ENCODE results near the gene ADAMTS14. TPM values are rescaled to one million over a fixed set of nuclear protein-coding genes. Genes with fewer than 3 reads are reported as not detected.

The ADAMTS14 gene
- total and polyA plus RNA-seq, 12 donors: under 0.01 to 1.2 (median 0.34) TPM; not detected in 3

DNA sequence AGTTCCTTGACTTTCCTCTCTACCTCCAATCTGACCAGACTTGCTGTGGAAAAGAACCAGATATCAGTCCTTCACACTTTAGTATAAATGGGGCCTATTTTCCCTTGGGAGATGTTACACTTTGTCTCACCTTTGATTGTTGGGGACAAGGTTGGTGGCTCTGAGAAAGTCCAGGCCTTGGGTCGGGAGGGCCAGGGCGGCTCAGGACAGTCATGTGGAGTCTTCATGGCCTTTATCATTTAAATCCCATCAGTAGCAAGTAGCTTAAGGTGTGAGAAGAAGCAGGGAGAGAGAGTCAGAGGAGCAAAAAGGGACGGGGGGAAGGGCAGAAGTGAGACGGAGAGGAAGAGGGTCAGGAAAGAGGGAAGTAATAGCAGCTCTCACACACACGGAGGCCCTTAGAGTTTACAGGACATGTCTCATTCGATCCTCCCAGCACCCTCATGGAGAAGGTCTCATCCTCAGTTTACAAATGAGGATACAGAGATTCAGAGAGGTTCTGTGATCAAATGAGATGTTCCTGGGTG, 72.4 kb downstream of the ADAMTS14 start:
- no peak for DNase-seq
- no peak overlapping the region for H3K4me3 ChIP-seq
- H3K27ac ChIP-seq: no peak overlapping the region
- no peak for TF ChIP-seq POLR2A (IDR thresholded peaks at IDR 0.05)
- TF ChIP-seq, protein P1, sequence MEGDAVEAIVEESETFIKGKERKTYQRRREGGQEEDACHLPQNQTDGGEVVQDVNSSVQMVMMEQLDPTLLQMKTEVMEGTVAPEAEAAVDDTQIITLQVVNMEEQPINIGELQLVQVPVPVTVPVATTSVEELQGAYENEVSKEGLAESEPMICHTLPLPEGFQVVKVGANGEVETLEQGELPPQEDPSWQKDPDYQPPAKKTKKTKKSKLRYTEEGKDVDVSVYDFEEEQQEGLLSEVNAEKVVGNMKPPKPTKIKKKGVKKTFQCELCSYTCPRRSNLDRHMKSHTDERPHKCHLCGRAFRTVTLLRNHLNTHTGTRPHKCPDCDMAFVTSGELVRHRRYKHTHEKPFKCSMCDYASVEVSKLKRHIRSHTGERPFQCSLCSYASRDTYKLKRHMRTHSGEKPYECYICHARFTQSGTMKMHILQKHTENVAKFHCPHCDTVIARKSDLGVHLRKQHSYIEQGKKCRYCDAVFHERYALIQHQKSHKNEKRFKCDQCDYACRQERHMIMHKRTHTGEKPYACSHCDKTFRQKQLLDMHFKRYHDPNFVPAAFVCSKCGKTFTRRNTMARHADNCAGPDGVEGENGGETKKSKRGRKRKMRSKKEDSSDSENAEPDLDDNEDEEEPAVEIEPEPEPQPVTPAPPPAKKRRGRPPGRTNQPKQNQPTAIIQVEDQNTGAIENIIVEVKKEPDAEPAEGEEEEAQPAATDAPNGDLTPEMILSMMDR (IDR thresholded peaks at IDR 0.05): no peak
- no peaks in the 10 kb centered on the region for H3K9me3 ChIP-seq (replicated peaks in 1 of 3)
- peaks cover 3 to 6% of the 10 kb centered on the region in 2 donors for H3K4me1 ChIP-seq (replicated peaks in 1 of 2)
- intact Hi-C loops (cut with DNase I): no loop called here
- H3K36me3 ChIP-seq (replicated peaks in 1 of 2): no peaks in the 10 kb centered on the region
- WGBS, 4 donors: 66 to 81% (median 70%) methylated on average over 6 of the region's 6 CpGs
- no peaks in the 10 kb centered on the region for H3K27me3 ChIP-seq

GRCh38 chr10:70745555-70745954, 73.2 kb downstream of the ADAMTS14 start:
- H3K36me3 ChIP-seq (replicated peaks in 1 of 2): no peaks in the 10 kb centered on the region
- H3K4me1 ChIP-seq (replicated peaks in 1 of 2): peaks cover 3 to 6% of the 10 kb centered on the region in 2 donors
- no peak for DNase-seq
- TF ChIP-seq POLR2A (IDR thresholded peaks at IDR 0.05): no peak
- TF ChIP-seq, protein P1 (IDR thresholded peaks at IDR 0.05): no peak
- intact Hi-C loops (cut with DNase I): no loop called here
- no peak overlapping the region for H3K4me3 ChIP-seq
- no peaks in the 10 kb centered on the region for H3K27me3 ChIP-seq
- WGBS, 4 donors: 66 to 95% (median 93%) methylated on average over 2 of the region's 2 CpGs
- H3K9me3 ChIP-seq (replicated peaks in 1 of 3): no peaks in the 10 kb centered on the region
- no peak overlapping the region for H3K27ac ChIP-seq

DNA sequence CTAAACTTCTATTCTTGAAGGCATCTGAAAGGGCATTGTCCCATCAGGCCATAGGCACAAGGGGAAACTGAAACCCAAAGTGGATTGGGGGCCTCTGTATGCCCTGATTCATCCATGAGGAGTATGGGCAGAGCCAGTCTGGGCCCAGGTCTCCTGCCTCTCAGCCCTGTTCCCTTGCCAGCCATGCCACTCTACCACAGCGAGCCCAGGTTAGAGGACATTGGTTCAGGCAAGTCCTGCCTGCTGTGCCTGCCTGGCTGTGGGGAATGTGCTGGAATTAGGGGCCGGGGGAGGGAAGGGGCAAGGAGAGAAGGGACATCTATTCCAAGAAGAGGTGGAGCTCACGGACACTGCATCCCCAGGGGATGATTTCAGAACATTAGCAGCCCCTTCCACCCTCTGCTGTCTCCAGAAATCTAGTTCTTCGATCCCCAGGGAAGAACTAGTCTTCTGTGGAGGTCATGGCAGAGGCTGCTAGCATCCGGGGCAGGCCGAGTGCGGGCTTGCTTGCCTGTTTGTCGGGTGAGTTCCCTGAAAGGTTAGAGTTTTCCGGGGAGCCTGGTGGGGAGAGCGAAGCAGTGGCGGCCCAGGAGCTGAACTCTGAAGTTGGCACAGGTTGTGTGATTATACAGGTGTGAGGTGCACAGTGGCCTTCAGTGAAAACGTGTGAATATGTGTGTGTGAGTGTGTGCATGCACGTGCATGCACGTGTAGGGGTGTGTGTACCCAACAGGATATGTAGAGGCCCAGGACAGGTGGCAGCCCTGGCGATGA, 75.1 kb downstream of the ADAMTS14 start:
- WGBS, 4 donors: 69 to 87% (median 77%) methylated on average over 14 to 15 of the region's 15 CpGs
- Histone ChIP-seq H3K9me3 (replicated peaks in 1 of 3) (no peaks in the 10 kb centered on the region), H3K4me3 (no peak overlapping the region), H3K27me3 (no peaks in the 10 kb centered on the region), H3K27ac (no peak overlapping the region), H3K36me3 (replicated peaks in 1 of 2) (no peaks in the 10 kb centered on the region), H3K4me1 (replicated peaks in 1 of 2) (peaks cover 3 to 6% of the 10 kb centered on the region in 2 donors)
- intact Hi-C loops (cut with DNase I): no loop called here
- no peak for TF ChIP-seq POLR2A (IDR thresholded peaks at IDR 0.05)
- TF ChIP-seq, protein P1 (IDR thresholded peaks at IDR 0.05): no peak
- DNase-seq: no peak

GRCh38 chr10:70748305-70748704, 76.0 kb downstream of the ADAMTS14 start:
- H3K27ac ChIP-seq: no peak overlapping the region
- intact Hi-C loops (cut with DNase I): no loop called here
- H3K27me3 ChIP-seq: no peaks in the 10 kb centered on the region
- no peaks in the 10 kb centered on the region for H3K36me3 ChIP-seq (replicated peaks in 1 of 2)
- no peak for TF ChIP-seq POLR2A (IDR thresholded peaks at IDR 0.05)
- TF ChIP-seq, protein P1 (IDR thresholded peaks at IDR 0.05): no peak
- peaks cover 0 to 1% of the 10 kb centered on the region in 2 donors for H3K4me1 ChIP-seq (replicated peaks in 1 of 2)
- whole genome bisulfite sequencing, 4 donors: 80 to 100% (median 95%) methylated on average over 3 of the region's 3 CpGs
- no peaks in the 10 kb centered on the region for H3K9me3 ChIP-seq (replicated peaks in 1 of 3)
- DNase-seq: no peak
- no peak overlapping the region for H3K4me3 ChIP-seq

Measured in adrenal gland (tissue), 12 donors.